ENCODE measurements around the gene C20orf202.
A peak's percentile ranks its signal among the peaks of the same experiment; 100 is the strongest.
"Not testable (repeated sequence)": the region's sequence is repeated elsewhere in the genome, so short reads cannot be mapped to it uniquely, and the experiment has no call there.

The C20orf202 gene

GRCh38 chr20:1204576-1204975, 1.3 kb downstream of the C20orf202 start:
- DNase-seq (ENCODE audit: low read depth): no peak
- no peak overlapping the region for H3K4me3 ChIP-seq (ENCODE audit: low read depth, low read length)

DNA sequence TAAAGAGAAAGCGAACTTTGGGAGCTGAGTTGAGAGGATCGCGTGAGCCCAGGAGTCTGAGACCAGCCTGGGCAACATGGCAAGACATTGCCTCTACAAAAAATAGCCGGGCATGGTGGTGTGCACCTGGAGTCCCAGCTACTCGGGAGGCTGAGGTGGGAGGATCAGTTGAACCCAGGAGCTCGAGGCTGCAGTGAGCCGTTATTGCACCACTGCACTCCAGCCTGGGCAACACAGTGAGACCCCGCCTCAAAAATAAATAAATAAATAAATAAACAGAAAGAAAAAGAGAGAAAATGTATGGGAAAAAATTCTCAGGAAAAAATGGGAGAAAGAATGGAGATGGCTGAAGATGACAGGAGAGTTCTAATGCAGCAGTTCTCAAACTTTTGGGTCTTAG, 2.5 kb downstream of the C20orf202 start:
- no peak overlapping the region for H3K4me3 ChIP-seq (ENCODE audit: low read depth, low read length)
- no peak for DNase-seq (ENCODE audit: low read depth)

DNA sequence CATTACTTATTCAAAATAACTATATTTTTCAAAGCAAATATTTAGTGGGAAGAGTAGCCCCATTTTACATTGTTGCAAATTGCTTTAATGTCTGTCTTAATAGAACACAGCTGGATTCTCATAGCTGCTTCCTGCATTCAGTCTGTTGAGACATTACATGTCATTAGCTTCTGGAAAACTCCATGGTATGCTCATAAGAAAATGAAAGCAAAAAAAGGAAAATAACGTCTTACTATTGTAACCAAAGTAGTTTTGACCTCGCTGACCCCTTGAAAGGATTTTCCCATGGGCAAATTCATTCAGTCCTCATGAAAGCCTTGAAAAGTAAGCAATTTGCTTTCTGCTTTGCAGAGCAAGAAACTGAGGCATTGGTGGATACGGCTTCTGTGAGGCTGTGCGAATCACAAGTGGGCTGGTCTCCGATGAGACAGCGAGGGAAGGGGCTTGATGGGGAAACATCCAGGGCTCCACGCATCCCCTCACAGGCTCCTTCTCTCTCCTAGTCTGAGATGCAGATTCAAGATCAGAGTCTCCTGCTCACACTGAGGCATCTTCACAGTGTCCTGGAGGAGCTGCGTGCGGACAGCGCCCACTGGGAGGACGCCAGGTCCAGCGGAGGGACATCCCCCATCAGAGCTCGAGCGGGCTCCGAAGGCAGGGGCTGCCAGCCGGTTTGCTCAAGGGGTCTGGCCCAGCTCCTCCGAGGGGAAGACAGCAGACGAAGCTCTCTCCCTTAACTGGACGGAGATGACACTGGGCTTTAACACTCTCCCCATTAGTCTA, 3.3 kb downstream of the C20orf202 start:
- H3K4me3 ChIP-seq (ENCODE audit: low read depth, low read length): no peak overlapping the region
- no peak for DNase-seq (ENCODE audit: low read depth)

DNA sequence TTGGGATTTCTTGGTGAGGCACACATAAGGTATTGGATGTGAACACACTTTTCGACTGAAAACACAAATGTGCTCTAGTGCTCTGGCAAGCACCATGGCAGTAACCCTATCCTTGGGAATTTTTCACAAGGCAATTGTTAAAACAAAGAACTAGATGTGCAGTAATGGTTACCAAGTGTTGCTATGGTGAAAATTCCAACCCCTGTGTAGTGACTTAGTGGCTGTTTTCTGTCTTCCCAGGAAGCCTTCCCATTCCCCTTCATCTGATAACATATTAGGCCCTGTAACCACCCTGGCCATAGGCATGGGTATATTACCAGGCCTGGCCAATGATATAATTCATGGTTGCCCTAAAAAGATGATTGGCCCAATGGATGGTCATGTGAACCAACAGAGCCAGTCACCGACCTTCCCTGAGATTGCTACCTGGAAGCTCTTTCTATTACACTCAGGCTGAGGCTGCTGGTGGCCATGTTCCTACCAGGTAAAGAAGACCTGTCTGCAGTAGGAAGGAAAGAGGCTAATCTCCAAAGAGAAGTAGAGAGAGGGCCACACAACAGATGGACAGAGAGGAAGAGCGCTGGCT, 4.1 kb downstream of the C20orf202 start:
- no peak overlapping the region for H3K4me3 ChIP-seq (ENCODE audit: low read depth, low read length)
- no peak for DNase-seq (ENCODE audit: low read depth)

- H3K4me3 ChIP-seq (ENCODE audit: low read depth, low read length): no peak overlapping the region
- no peak for DNase-seq (ENCODE audit: low read depth)
Measured at GRCh38 chr20:1209447-1210387, 6.5 kb downstream of the C20orf202 start.

- no peak overlapping the region for H3K4me3 ChIP-seq (ENCODE audit: low read depth, low read length)
- DNase-seq (ENCODE audit: low read depth): no peak
Measured at GRCh38 chr20:1210501-1210900, 7.2 kb downstream of the C20orf202 start.

DNA sequence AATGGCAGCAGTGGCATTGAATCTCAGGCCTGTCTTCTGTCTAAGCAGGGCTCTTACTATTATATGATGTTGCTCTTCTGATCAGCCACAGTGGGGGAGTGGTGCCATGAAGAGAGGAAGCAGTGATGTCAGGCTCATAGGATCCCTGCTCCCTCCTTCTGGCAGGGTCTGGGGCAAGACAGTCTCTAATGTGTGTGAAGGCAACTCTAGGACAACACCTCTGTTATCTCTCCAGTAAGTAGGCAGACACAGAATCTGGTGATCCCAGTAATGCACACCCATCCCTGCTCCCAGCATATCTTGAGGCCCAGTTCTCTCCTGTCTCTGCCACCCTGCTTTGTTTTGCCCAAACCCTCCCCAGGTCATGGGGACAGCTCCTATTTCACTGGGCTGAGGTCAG, 8.8 kb downstream of the C20orf202 start:
- DNase-seq (ENCODE audit: low read depth): no peak
- no peak overlapping the region for H3K4me3 ChIP-seq (ENCODE audit: low read depth, low read length)

GRCh38 chr20:1212607-1213396, 9.5 kb downstream of the C20orf202 start:
- DNase-seq (ENCODE audit: low read depth): peak; percentile 25
- H3K4me3 ChIP-seq (ENCODE audit: low read depth, low read length): no peak overlapping the region

DNA sequence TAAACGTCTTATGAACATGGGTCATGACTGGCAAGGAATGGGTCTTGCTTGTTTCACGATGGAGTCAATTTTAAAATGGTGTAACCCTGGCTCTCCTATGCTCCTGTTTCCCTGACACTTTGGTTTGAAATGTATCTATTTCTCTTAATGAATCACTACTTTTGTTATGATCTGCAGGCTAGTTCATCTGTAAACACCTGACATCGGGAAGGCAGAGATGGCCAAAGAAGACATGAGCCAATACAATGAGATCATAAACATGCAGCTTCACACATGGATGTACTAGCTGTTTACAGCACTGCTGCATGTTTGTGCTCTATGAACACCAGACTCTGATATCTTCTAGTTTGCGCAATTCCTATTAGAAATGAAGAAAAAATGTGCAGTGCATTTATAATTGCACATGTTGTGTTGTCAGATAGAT, 11.6 kb downstream of the C20orf202 start:
- DNase-seq (ENCODE audit: low read depth): no peak
- H3K4me3 ChIP-seq (ENCODE audit: low read depth, low read length): no peak overlapping the region

GRCh38 chr20:1215386-1216170, 12.3 kb downstream of the C20orf202 start:
- H3K4me3 ChIP-seq (ENCODE audit: low read depth, low read length): no peak overlapping the region
- DNase-seq (ENCODE audit: low read depth): peak; percentile 16

DNA sequence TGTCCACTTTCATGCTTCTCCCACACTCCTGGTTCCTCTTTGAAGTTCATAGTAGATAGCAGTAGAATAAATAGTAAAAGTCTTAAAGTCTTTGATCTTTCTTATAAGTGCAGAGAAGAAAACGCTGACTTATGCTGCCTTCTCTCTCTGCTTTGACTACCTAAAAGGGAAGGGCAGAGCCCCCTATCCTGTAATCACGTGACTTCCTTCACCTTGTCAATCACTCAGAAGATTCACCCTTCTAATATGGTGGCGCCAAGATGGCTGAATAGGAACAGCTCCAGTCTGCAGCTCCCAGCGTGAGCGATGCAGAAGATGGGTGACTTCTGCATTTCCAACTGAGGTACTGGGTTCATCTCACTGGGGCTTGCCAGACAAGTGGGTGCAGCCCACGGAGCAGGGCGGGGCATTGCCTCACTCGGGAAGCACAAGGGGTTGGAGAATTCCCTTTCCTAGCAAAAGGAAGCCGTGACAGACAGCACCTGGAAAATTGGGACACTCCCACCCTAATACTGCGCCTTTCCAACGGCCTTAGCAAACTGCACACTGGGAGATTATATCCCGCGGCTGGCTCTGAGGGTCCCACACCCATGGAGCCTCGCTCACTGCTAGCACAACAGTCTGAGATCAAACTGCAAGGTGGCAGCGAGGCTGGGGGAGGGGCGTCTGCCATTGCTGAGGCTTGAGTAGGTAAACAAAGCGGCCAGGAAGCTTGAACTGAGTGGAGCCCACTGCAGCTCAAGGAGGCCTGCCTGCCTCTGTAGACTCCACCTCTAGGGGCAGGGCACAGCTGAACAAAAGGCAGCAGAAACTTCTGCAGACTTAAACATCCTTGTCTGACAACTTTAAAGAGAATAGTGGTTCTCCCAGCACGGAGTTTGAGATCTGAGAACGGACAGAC, 13.5 kb downstream of the C20orf202 start:
- not testable (repeated sequence) for H3K4me3 ChIP-seq (ENCODE audit: low read depth, low read length); DNase-seq (ENCODE audit: low read depth)

- not testable (repeated sequence) for DNase-seq (ENCODE audit: low read depth); H3K4me3 ChIP-seq (ENCODE audit: low read depth, low read length)
Measured at GRCh38 chr20:1222750-1223149, 19.5 kb downstream of the C20orf202 start.

DNA sequence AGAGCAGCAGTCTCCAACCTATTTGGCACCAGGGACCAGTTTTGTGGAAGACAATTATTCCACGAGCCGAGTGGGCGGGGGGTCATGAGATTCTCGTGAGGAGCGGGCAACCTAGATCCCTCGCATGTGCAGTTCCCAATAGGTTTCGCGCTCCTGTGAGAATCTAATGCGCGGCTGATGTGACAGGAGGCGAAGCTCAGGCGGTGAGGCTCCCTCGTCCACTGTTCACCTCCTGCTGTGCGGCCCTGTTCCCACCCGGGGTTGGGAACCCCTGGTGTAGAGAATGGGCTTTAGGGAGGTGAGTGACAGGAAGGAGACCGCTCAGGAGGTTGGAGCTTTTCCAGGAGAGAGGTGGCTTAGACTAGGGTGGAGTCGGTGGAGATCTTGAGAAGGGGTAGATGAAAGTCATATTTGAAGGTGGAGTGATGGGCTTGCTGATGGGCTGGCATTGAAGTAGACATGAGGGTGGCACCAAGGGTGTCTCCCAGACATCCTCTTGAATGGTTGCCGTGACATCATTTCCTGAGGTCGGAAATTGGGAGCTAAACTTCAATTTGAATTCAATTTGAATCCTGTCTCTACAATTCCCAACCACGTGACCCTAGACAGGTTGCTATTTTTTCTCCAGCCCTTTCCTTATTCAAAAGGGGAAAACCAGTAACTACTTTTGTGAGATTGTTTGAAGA, 21.1 kb downstream of the C20orf202 start:
- H3K4me3 ChIP-seq (ENCODE audit: low read depth, low read length): no peak overlapping the region
- DNase-seq (ENCODE audit: low read depth): no peak

- no peak for DNase-seq (ENCODE audit: low read depth)
- H3K4me3 ChIP-seq (ENCODE audit: low read depth, low read length): peak overlapping the region; percentile 51
Measured at GRCh38 chr20:1225263-1225782, 22.1 kb downstream of the C20orf202 start.

GRCh38 chr20:1225783-1226654, 22.8 kb downstream of the C20orf202 start, which contains the start of gene RAD21L1:
RAD21L1 (plus strand) TSS chr20:1226044; CDS start chr20:1228454, 2,410 bp downstream.
- peak within 1 kb of the TSS; percentile 75 for H3K4me3 ChIP-seq (ENCODE audit: low read depth, low read length)
- peak; percentile 27 for DNase-seq (ENCODE audit: low read depth)

- no peak overlapping the region for H3K4me3 ChIP-seq (ENCODE audit: low read depth, low read length)
- DNase-seq (ENCODE audit: low read depth): no peak
Measured at GRCh38 chr20:1229541-1229940, 26.3 kb downstream of the C20orf202 start.
